Karpas-422 (cell line): ENCODE results near the gene PDRG1. TPM values are rescaled to one million over a fixed set of nuclear protein-coding genes. Genes with fewer than 3 reads are reported as not detected.

Experiments used
- DNase-seq: peaks from one replicate; pipeline ENCODE4 v3.0.0-alpha.2; 2015
- H2AFZ ChIP-seq: fragments of 200-600 bp; sonication (generic); 2 replicates; pipeline ENCODE4 v1.6.1; 2014; ENCODE audit warnings: antibody characterized with exemption, low read length, mixed read lengths
- H3K27ac ChIP-seq: fragments of 200-600 bp; sonication (generic); 2 replicates; pipeline ENCODE4 v1.5.1; 2014; ENCODE audit warnings: mild to moderate bottlenecking, low read length, moderate library complexity
- H3K27me3 ChIP-seq: fragments of 200-600 bp; sonication (generic); 2 replicates; pipeline ENCODE4 v1.6.1; 2014; ENCODE audit warnings: low read length, mixed read lengths
- H3K36me3 ChIP-seq: fragments of 200-600 bp; sonication (generic); 2 replicates; pipeline ENCODE4 v1.6.1; 2014; ENCODE audit warnings: low read length, mixed read lengths; ENCODE audit not compliant: insufficient read depth
- H3K4me1 ChIP-seq: fragments of 200-600 bp; sonication (generic); 2 replicates; pipeline ENCODE4 v1.6.1; 2014; ENCODE audit warnings: mild to moderate bottlenecking, low read length, mixed read lengths
- H3K4me2 ChIP-seq: fragments of 200-600 bp; sonication (generic); 2 replicates; pipeline ENCODE4 v1.6.1; 2014; ENCODE audit warnings: low read length, low read depth, mild to moderate bottlenecking; ENCODE audit not compliant: poor library complexity, severe bottlenecking
- H3K4me3 ChIP-seq: fragments of 200-600 bp; sonication (generic); 2 replicates; pipeline ENCODE4 v1.5.1; 2014; ENCODE audit warnings: mild to moderate bottlenecking, antibody characterized with exemption, low read length, mixed read lengths
- H3K79me2 ChIP-seq: fragments of 200-600 bp; sonication (generic); 2 replicates; pipeline ENCODE4 v1.6.1; 2014; ENCODE audit warnings: mild to moderate bottlenecking, low read length, mixed read lengths
- H3K9ac ChIP-seq: fragments of 200-600 bp; sonication (generic); 2 replicates; pipeline ENCODE4 v1.6.0; 2014; ENCODE audit warnings: low read length
- H3K9me2 ChIP-seq: fragments of 200-600 bp; sonication (generic), shearing (Covaris generic); replicated peaks from 2 replicates; pipeline ENCODE4 v1.6.0; 2014; ENCODE audit warnings: mild to moderate bottlenecking, low read length, moderate library complexity; ENCODE audit not compliant: insufficient read depth
- H3K9me3 ChIP-seq: fragments of 300-700, 200-600 bp; sonication (generic); 2 replicates; pipeline ENCODE4 v1.6.1; 2014; ENCODE audit warnings: low read length, mixed read lengths
- H4K20me1 ChIP-seq: fragments of 200-600 bp; sonication (generic); 2 replicates; pipeline ENCODE4 v1.6.1; 2014; ENCODE audit warnings: mild to moderate bottlenecking, antibody characterized with exemption, low read length, low read depth; ENCODE audit not compliant: insufficient read depth
- total RNA-seq: library from RNA; depleted of rRNA; stranded (reverse); fragments of >200 nt; shearing (Covaris generic); gene quantifications from 2 replicates; pipeline ENCODE4 v1.2.3, GENCODE V29; 2014; ENCODE audit warnings: low replicate concordance

The PDRG1 gene
- total RNA-seq, 1 experiment from 2014 or later: 5.7 TPM

GRCh38 chr20:31914170-31914569 lies 37.7 kb downstream of the PDRG1 start:
- no peaks in the 10 kb centered on the region for H3K9me3 ChIP-seq
- H4K20me1 ChIP-seq: no peaks in the 10 kb centered on the region
- no peak overlapping the region for H2AFZ ChIP-seq
- no peak overlapping the region for H3K4me3 ChIP-seq
- H3K36me3 ChIP-seq: no peaks in the 10 kb centered on the region
- H3K9ac ChIP-seq: no peak overlapping the region
- no peak for DNase-seq
- no peaks in the 10 kb centered on the region for H3K27me3 ChIP-seq
- no peaks in the 10 kb centered on the region for H3K9me2 ChIP-seq
- no peaks in the 10 kb centered on the region for H3K79me2 ChIP-seq
- H3K4me1 ChIP-seq: no peaks in the 10 kb centered on the region
- no peak overlapping the region for H3K4me2 ChIP-seq
- H3K27ac ChIP-seq: no peak overlapping the region

- H3K79me2 ChIP-seq: no peaks in the 10 kb centered on the region
- no peaks in the 10 kb centered on the region for H3K9me3 ChIP-seq
- no peak overlapping the region for H2AFZ ChIP-seq
- no peak overlapping the region for H3K4me3 ChIP-seq
- no peak overlapping the region for H3K9ac ChIP-seq
- H3K27me3 ChIP-seq: no peaks in the 10 kb centered on the region
- no peaks in the 10 kb centered on the region for H3K9me2 ChIP-seq
- no peaks in the 10 kb centered on the region for H3K4me1 ChIP-seq
- H4K20me1 ChIP-seq: no peaks in the 10 kb centered on the region
- DNase-seq: no peak
- no peaks in the 10 kb centered on the region for H3K36me3 ChIP-seq
- no peak overlapping the region for H3K27ac ChIP-seq
- no peak overlapping the region for H3K4me2 ChIP-seq
Measured at GRCh38 chr20:31913431-31914157, 38.3 kb downstream of the PDRG1 start.

- no peak overlapping the region for H3K4me3 ChIP-seq
- no peaks in the 10 kb centered on the region for H3K9me2 ChIP-seq
- H3K4me1 ChIP-seq: no peaks in the 10 kb centered on the region
- no peak for DNase-seq
- no peaks in the 10 kb centered on the region for H3K9me3 ChIP-seq
- H3K79me2 ChIP-seq: no peaks in the 10 kb centered on the region
- H3K27me3 ChIP-seq: no peaks in the 10 kb centered on the region
- no peak overlapping the region for H3K9ac ChIP-seq
- H3K27ac ChIP-seq: no peak overlapping the region
- H3K36me3 ChIP-seq: no peaks in the 10 kb centered on the region
- H3K4me2 ChIP-seq: no peak overlapping the region
- H4K20me1 ChIP-seq: no peaks in the 10 kb centered on the region
- H2AFZ ChIP-seq: no peak overlapping the region
Measured at GRCh38 chr20:31910071-31910803, 41.6 kb downstream of the PDRG1 start.

- Histone ChIP-seq H3K9ac (no peak overlapping the region), H3K9me3 (no peaks in the 10 kb centered on the region), H3K9me2 (no peaks in the 10 kb centered on the region), H3K27ac (no peak overlapping the region), H4K20me1 (no peaks in the 10 kb centered on the region), H3K36me3 (no peaks in the 10 kb centered on the region), H3K4me3 (no peak overlapping the region), H2AFZ (no peak overlapping the region), H3K27me3 (no peaks in the 10 kb centered on the region), H3K4me2 (no peak overlapping the region), H3K79me2 (no peaks in the 10 kb centered on the region), H3K4me1 (no peaks in the 10 kb centered on the region; the same call in 1 of the 2 replicates)
- DNase-seq: no peak
Measured at GRCh38 chr20:31909253-31910070, 42.4 kb downstream of the PDRG1 start.

GRCh38 chr20:31908424-31908823 lies 43.4 kb downstream of the PDRG1 start:
- H3K36me3 ChIP-seq: no peaks in the 10 kb centered on the region
- no peak overlapping the region for H3K9ac ChIP-seq
- H3K4me2 ChIP-seq: no peak overlapping the region
- no peaks in the 10 kb centered on the region for H3K9me2 ChIP-seq
- no peaks in the 10 kb centered on the region for H4K20me1 ChIP-seq
- DNase-seq: no peak
- no peaks in the 10 kb centered on the region for H3K27me3 ChIP-seq
- no peak overlapping the region for H2AFZ ChIP-seq
- H3K9me3 ChIP-seq: no peaks in the 10 kb centered on the region
- no peaks in the 10 kb centered on the region for H3K79me2 ChIP-seq
- H3K27ac ChIP-seq: no peak overlapping the region
- H3K4me3 ChIP-seq: no peak overlapping the region
- peaks cover 5% of the 10 kb centered on the region for H3K4me1 ChIP-seq

- no peaks in the 10 kb centered on the region for H3K9me2 ChIP-seq
- H3K9me3 ChIP-seq: no peaks in the 10 kb centered on the region
- H3K36me3 ChIP-seq: no peaks in the 10 kb centered on the region
- no peak overlapping the region for H3K4me3 ChIP-seq
- H3K27me3 ChIP-seq: no peaks in the 10 kb centered on the region
- no peak overlapping the region for H2AFZ ChIP-seq
- no peak overlapping the region for H3K27ac ChIP-seq
- H4K20me1 ChIP-seq: no peaks in the 10 kb centered on the region
- H3K4me1 ChIP-seq: peaks cover 10% of the 10 kb centered on the region
- H3K79me2 ChIP-seq: no peaks in the 10 kb centered on the region
- no peak for DNase-seq
- H3K4me2 ChIP-seq: no peak overlapping the region
- H3K9ac ChIP-seq: no peak overlapping the region
Measured at GRCh38 chr20:31908016-31908415, 43.8 kb downstream of the PDRG1 start.

- no peaks in the 10 kb centered on the region for H3K27me3 ChIP-seq
- no peaks in the 10 kb centered on the region for H4K20me1 ChIP-seq
- no peak overlapping the region for H3K9ac ChIP-seq
- H3K9me3 ChIP-seq: no peaks in the 10 kb centered on the region
- H3K4me1 ChIP-seq: peaks cover 12% of the 10 kb centered on the region
- H3K36me3 ChIP-seq: no peaks in the 10 kb centered on the region
- H3K4me2 ChIP-seq: no peak overlapping the region
- no peak overlapping the region for H3K4me3 ChIP-seq
- no peak overlapping the region for H3K27ac ChIP-seq
- H3K9me2 ChIP-seq: no peaks in the 10 kb centered on the region
- no peak for DNase-seq
- no peak overlapping the region for H2AFZ ChIP-seq
- H3K79me2 ChIP-seq: no peaks in the 10 kb centered on the region
Measured at GRCh38 chr20:31907046-31907445, 44.8 kb downstream of the PDRG1 start.

GRCh38 chr20:31906001-31906400 lies 45.8 kb downstream of the PDRG1 start:
- no peak overlapping the region for H2AFZ ChIP-seq
- no peak overlapping the region for H3K9ac ChIP-seq
- H3K27ac ChIP-seq: no peak overlapping the region
- H3K79me2 ChIP-seq: no peaks in the 10 kb centered on the region
- H3K4me2 ChIP-seq: no peak overlapping the region
- no peaks in the 10 kb centered on the region for H3K27me3 ChIP-seq
- no peaks in the 10 kb centered on the region for H3K9me3 ChIP-seq
- DNase-seq: no peak
- no peaks in the 10 kb centered on the region for H3K36me3 ChIP-seq
- no peaks in the 10 kb centered on the region for H3K9me2 ChIP-seq
- peaks cover 12% of the 10 kb centered on the region for H3K4me1 ChIP-seq
- H3K4me3 ChIP-seq: no peak overlapping the region
- H4K20me1 ChIP-seq: no peaks in the 10 kb centered on the region
